ENCODE data around the gene CCT5. TPM values are rescaled to one million over a fixed set of nuclear protein-coding genes. Genes with fewer than 3 reads are reported as not detected.

Gene CCT5
- total RNA-seq, 4 donors from 2014 or later: 113 to 208 (median 155) TPM

DNA sequence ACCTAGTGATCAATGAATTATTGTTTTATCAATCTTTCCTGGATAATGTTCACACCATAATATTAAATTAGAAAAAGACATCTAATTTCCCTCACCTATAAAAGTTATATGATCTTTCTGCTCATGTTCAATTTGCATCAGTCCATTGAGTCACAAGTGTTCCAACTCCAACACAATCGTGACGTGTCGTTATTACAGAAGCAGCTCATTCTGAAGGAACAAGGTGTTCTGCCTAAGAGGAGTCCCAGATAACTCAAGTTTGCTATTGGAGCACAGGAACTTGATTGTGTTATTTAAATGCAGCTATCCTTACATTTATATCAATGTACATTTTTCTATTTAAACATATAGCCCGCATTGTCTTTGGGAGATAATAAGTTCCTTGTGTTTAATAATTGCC, 31.0 kb upstream of the CCT5 start:
- no peak overlapping the region for H3K4me3 ChIP-seq
- peaks cover 0 to 9% of the 10 kb centered on the region in 2 donors for H3K36me3 ChIP-seq
- H3K27ac ChIP-seq: no peak overlapping the region
- WGBS, 2 donors (ENCODE audit: low coverage in 1 of 2): 88 to 90% methylated on average over 4 of the region's 4 CpGs
- H3K4me1 ChIP-seq: no peaks in the 10 kb centered on the region
- TF ChIP-seq EP300 (IDR thresholded peaks at IDR 0.05) (no peak), POLR2A (IDR thresholded peaks at IDR 0.05) (no peak), POLR2AphosphoS5 (IDR thresholded peaks at IDR 0.05) (no peak)
- TF ChIP-seq, protein P1, sequence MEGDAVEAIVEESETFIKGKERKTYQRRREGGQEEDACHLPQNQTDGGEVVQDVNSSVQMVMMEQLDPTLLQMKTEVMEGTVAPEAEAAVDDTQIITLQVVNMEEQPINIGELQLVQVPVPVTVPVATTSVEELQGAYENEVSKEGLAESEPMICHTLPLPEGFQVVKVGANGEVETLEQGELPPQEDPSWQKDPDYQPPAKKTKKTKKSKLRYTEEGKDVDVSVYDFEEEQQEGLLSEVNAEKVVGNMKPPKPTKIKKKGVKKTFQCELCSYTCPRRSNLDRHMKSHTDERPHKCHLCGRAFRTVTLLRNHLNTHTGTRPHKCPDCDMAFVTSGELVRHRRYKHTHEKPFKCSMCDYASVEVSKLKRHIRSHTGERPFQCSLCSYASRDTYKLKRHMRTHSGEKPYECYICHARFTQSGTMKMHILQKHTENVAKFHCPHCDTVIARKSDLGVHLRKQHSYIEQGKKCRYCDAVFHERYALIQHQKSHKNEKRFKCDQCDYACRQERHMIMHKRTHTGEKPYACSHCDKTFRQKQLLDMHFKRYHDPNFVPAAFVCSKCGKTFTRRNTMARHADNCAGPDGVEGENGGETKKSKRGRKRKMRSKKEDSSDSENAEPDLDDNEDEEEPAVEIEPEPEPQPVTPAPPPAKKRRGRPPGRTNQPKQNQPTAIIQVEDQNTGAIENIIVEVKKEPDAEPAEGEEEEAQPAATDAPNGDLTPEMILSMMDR (IDR thresholded peaks at IDR 0.05): no peak
- peaks cover 0 to 2% (median 0%) of the 10 kb centered on the region in 3 donors for H3K9me3 ChIP-seq
- ATAC-seq: no peak
- no peaks in the 10 kb centered on the region for H3K27me3 ChIP-seq

DNA sequence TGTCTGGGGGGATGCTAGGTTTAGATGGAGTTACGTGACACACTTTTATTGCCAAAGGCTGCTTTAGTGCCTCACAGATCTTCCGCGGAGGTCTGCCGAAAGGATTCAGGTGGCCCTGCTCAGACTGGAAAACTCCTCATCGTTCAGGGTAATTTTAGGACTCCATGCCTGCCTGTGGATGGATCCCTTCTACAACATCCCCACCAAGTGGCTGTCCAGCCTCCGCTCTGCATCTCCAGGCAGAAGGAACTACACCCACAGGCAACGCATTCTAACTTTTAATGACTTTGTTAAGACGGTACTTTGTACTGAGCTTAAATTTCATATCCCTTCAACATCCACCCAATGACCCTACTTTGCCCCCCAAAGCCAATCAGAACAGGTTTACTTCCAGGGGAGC, 29.8 kb upstream of the CCT5 start:
- TF ChIP-seq, protein P1 (IDR thresholded peaks at IDR 0.05): no peak
- TF ChIP-seq EP300 (IDR thresholded peaks at IDR 0.05) (no peak), POLR2A (IDR thresholded peaks at IDR 0.05) (no peak), POLR2AphosphoS5 (IDR thresholded peaks at IDR 0.05) (no peak)
- peaks cover 0 to 10% (median 0%) of the 10 kb centered on the region in 3 donors for H3K9me3 ChIP-seq
- H3K36me3 ChIP-seq: peaks cover 0 to 9% of the 10 kb centered on the region in 2 donors
- no peak overlapping the region for H3K27ac ChIP-seq
- H3K4me3 ChIP-seq: no peak overlapping the region
- no peak for ATAC-seq
- H3K27me3 ChIP-seq: no peaks in the 10 kb centered on the region
- H3K4me1 ChIP-seq: no peaks in the 10 kb centered on the region
- 83% methylated on average over 2 of the region's 8 CpGs; no CpG with 5 or more reads in 1 of the 2 donors for WGBS, 2 donors (ENCODE audit: low coverage in 1 of 2)

DNA sequence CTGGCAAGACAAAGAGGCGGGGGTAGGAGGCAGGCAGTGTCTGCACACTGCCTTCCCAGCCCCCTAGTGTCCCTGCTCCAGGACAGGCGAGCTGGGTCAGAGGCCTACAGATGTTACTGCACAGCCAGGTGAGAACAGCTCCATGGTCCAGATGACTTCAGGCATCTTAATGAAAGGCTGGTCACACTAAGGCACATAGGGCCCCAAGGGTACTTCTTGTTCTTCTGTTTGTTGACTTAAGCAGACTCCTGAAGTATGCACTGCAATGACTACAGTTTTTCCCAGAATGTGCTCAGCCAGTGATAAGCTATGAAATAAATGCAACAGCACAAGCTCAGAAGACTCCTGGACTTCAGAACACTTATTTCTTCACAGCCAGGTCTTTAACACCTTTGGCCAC, 27.8 kb upstream of the CCT5 start:
- Histone ChIP-seq H3K9me3 (peaks cover 0 to 10% (median 0%) of the 10 kb centered on the region in 3 donors), H3K36me3 (peaks cover 0 to 13% of the 10 kb centered on the region in 2 donors)
- WGBS, 2 donors (ENCODE audit: low coverage in 1 of 2): 100% methylated on average over 1 of the region's 2 CpGs; no CpG with 5 or more reads in 1 of the 2 donors

DNA sequence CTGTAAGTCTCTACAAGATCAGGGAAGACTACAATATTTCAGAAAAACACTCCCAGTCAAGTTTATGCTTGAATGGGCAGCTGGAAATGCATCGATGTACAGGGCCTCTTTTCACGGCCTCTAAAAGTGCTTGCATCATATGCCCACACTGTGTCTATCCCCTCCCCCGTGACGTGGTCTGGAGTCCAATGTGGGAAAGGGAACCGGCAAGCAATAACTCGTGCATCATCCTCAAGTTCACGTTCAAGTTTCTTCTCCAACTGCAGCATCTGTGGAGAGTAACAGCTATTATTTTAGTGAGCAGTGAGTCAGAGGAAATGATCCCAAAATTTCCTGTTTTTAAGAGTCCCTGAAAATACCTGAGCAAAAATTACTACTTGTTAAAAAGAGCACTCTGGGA, 22.7 kb upstream of the CCT5 start:
- Histone ChIP-seq H3K4me3 (no peak overlapping the region), H3K27ac (no peak overlapping the region), H3K27me3 (no peaks in the 10 kb centered on the region), H3K4me1 (no peaks in the 10 kb centered on the region), H3K36me3 (peaks cover 0 to 29% of the 10 kb centered on the region in 2 donors), H3K9me3 (peaks cover 0 to 10% (median 0%) of the 10 kb centered on the region in 3 donors)
- no peak for TF ChIP-seq POLR2A (IDR thresholded peaks at IDR 0.05)
- no peak for ATAC-seq
- WGBS, 2 donors (ENCODE audit: low coverage in 1 of 2): 87 to 100% methylated on average over 2 to 3 of the region's 7 CpGs

More for the DNA sequence above, 27.8 kb upstream of the CCT5 start:
- Histone ChIP-seq H3K27me3 (no peaks in the 10 kb centered on the region), H3K4me1 (no peaks in the 10 kb centered on the region), H3K4me3 (no peak overlapping the region), H3K27ac (no peak overlapping the region)
- no peak for ATAC-seq
- no peak for TF ChIP-seq EP300 (IDR thresholded peaks at IDR 0.05)
- TF ChIP-seq, protein P1 (IDR thresholded peaks at IDR 0.05): no peak
- TF ChIP-seq POLR2AphosphoS5 (IDR thresholded peaks at IDR 0.05): no peak
- TF ChIP-seq POLR2A (IDR thresholded peaks at IDR 0.05): no peak

DNA sequence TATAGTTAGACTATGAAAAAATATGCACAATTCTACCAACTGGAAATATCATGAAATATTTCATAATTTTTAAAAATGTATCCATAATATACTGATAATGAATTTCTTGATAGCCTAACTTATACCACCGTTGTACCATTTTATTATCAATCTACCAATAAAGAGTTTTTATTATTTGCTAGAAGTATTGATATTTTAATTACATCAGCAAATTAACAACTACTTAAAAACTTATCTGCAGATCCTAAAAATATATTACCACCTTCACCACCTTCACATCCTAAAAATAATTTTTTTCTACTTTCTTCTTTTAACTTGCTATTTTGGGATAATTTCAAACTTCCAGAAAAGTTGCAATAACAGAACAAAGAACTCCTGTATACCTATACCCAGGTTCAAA, 21.8 kb upstream of the CCT5 start:
- Histone ChIP-seq H3K9me3 (peaks cover 0 to 10% (median 0%) of the 10 kb centered on the region in 3 donors), H3K4me3 (no peak overlapping the region), H3K4me1 (no peaks in the 10 kb centered on the region), H3K27me3 (no peaks in the 10 kb centered on the region), H3K27ac (no peak overlapping the region), H3K36me3 (peaks cover 0 to 38% of the 10 kb centered on the region in 2 donors)
- ATAC-seq: no peak
- TF ChIP-seq, protein P1 (IDR thresholded peaks at IDR 0.05): no peak
- TF ChIP-seq POLR2AphosphoS5 (IDR thresholded peaks at IDR 0.05) (no peak), POLR2A (IDR thresholded peaks at IDR 0.05) (no peak), EP300 (IDR thresholded peaks at IDR 0.05) (no peak)
- 78 to 93% methylated on average over 1 of the region's 1 CpG for WGBS, 2 donors (ENCODE audit: low coverage in 1 of 2)
